Pancreas (tissue), 10 donors: ENCODE data around the gene POSTN. TPM values are rescaled to one million over a fixed set of nuclear protein-coding genes. Genes with fewer than 3 reads are reported as not detected.

ENCODE experiments used
- ATAC-seq, 4 donors: fragments of 200-7000 bp; cut with Tn5 transposase; one replicate each; pipeline versions ENCODE4 v1.8.0 to v1.9.1; 2020; ENCODE audit warnings: mild to moderate bottlenecking in 4 of 4, moderate library complexity in 4 of 4
- DNase-seq, 6 donors: peaks; one replicate each; pipeline ENCODE4 v3.0.0-alpha.2; 2020
- FAIRE-seq: peaks from 2 replicates; lab custom pipeline; 2012; peaks lifted over from hg19 to GRCh38; lab: Jason Lieb, UNC
- H3K27ac ChIP-seq, 4 donors: fragments of 200-600 bp; sonication (generic); 1 replicate in 3 of 4; 2 replicates in 1 of 4; pipeline versions ENCODE4 v1.5.0 to v1.8.0; 2020
- H3K27me3 ChIP-seq, 4 donors: fragments of 200-600 bp; one replicate each; pipeline ENCODE4 v1.8.0; 2021
- H3K36me3 ChIP-seq, 3 donors: fragments of 200-600 bp; sonication (generic) in 1 of 3; one replicate each; pipeline versions ENCODE4 v1.5.0 to v1.8.0; 2020 to 2021
- H3K4me1 ChIP-seq, 3 donors: fragments of 200-600 bp; one replicate each; pipeline ENCODE4 v1.8.0; 2021
- H3K4me3 ChIP-seq, 4 donors: fragments of 200-600 bp; sonication (generic) in 2 of 4; one replicate each; pipeline versions ENCODE4 v1.5.0 to v1.8.0; 2020 to 2021
- H3K9me3 ChIP-seq, 4 donors: fragments of 200-600 bp; one replicate each; pipeline ENCODE4 v1.8.0; 2021
- WGBS, 2 donors: extraction: QIAGEN DNeasy Blood & Tissue Kit; methylation state at CpG; one replicate each; pipeline ENCODE4 v1.1.7; 2013; 5-methylcytosine and 5-hydroxymethylcytosine counted together
- intact Hi-C, 3 donors: fragments of 100-400 bp; cut with DNase I; formaldehyde crosslinking; loops; one replicate each; pipeline versions ENCODE4 v1.11.1 to v1.14.2; 2022
- polyA plus RNA-seq, 2 donors: library from polyadenylated mRNA; stranded (reverse); fragments of 200-250 nt; gene quantifications; one replicate each; pipeline ENCODE4 v1.2.3, GENCODE V29; 2013
- total RNA-seq, 6 donors: library from RNA; stranded (reverse); fragmentation: NEBNext Ultra II Directional in 4 of 6; extraction: Animal tissue kit (Norgen Biotek cat#: 25700) in 4 of 6; gene quantifications; one replicate each; pipeline versions ENCODE4 v1.2.1 to v1.2.4, GENCODE V29; 2021 to 2023
- TF ChIP-seq, protein P1 (sequence below), 4 donors: fragments of 200-600 bp; sonication (generic) in 3 of 4; IDR thresholded peaks; one replicate each; pipeline versions ENCODE4 v1.5.0 to v1.8.0; 2021; ENCODE audit warnings: antibody characterized with exemption in 4 of 4
- donor health status: healthy with polysubstance abuse.
- donor health status: DM: no; HTN: no; CAD: no; lungs with moderate emphysema.
- donor health status: DM: no; HTN: no; CAD: no.
- donor health status: control.
- donor health status: control.
- donor health status: Bipolar disorder and iron deficiency.
- donor health status: DM: yes; HTN: yes; CAD: no.
- donor health status: DM: no; HTN: no; CAD: no.
- donor health status: DM: no; HTN: no; CAD: no.
- donor health status: DM: yes; HTN: yes; CAD: no.

Gene POSTN
- total and polyA plus RNA-seq, 8 donors = 0.24 to 41.6 (median 2.4) TPM

DNA sequence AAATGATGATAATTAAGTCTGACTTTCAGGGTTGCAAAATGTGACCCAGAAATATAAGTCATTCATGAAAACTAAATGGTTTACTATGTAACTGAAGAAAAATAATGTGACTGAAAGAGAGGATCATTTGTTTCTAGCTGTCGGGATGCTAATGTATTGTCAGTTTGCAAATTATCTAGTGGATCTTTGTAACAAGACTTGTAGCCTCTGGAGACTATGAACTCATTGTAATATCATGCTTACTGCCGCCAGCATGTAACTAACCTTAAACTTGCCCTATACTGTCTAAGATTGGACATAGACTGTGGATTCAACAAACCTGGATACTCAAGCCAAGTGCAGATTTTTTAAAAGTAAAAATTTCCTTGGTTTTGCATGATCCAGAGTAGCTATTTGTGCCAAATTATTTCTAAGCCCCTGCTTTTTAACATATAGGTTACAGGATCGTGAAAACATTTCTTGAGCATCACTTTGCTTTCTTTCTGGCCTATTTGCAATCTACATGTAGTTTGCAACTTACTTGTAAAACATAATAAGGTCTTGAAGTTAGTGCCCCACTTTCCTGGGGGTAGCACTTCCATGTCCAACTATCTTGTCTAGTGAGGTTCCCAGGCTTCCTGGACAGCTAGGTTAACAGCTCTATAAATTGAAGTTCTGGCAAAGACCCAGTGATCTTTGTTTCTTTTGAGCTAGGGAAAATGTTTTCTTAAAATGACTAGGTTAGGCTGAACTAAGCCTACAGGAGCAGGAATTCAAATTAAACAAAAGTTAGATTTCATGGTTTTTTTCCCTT, 3.3 kb upstream of the POSTN start:
- DNase-seq (no peak), FAIRE-seq (no peak), ATAC-seq (no peak)
- intact Hi-C loops = loop anchor here in 2 of 3 donors (10.0 kb wide), 2 partner anchors 497 to 527 kb away; partner anchors contain the start of gene CSNK1A1L (in 1 of the 2)
- Histone ChIP-seq H3K4me3 (no peak overlapping the region), H3K27me3 (no peaks in the 10 kb centered on the region), H3K9me3 (no peaks in the 10 kb centered on the region), H3K36me3 (no peaks in the 10 kb centered on the region), H3K4me1 (no peaks in the 10 kb centered on the region), H3K27ac (no peak overlapping the region)
- TF ChIP-seq, protein P1, sequence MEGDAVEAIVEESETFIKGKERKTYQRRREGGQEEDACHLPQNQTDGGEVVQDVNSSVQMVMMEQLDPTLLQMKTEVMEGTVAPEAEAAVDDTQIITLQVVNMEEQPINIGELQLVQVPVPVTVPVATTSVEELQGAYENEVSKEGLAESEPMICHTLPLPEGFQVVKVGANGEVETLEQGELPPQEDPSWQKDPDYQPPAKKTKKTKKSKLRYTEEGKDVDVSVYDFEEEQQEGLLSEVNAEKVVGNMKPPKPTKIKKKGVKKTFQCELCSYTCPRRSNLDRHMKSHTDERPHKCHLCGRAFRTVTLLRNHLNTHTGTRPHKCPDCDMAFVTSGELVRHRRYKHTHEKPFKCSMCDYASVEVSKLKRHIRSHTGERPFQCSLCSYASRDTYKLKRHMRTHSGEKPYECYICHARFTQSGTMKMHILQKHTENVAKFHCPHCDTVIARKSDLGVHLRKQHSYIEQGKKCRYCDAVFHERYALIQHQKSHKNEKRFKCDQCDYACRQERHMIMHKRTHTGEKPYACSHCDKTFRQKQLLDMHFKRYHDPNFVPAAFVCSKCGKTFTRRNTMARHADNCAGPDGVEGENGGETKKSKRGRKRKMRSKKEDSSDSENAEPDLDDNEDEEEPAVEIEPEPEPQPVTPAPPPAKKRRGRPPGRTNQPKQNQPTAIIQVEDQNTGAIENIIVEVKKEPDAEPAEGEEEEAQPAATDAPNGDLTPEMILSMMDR (IDR thresholded peaks at IDR 0.05) = no peak
- WGBS, 2 donors = 45 to 61% methylated on average over 3 of the region's 3 CpGs

DNA sequence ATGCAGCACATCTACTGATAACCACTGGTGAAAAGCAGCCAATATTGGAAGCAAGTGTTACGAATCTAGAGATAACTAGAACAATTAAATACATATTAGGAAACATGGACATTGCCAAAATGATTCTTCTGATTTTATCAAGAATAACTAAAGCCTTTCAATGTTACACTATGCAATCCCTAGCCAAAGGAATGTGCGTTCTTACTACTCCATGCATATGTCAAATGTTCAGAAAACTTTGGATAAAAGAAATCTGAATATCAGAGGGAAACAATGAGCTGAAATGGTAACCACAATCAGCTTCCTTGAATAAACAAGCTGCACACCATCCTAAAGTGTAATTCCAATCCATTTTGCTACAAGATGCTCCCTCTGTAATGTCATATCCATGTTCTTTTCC, 951 bp upstream of the POSTN start:
- Histone ChIP-seq H3K27ac (no peak overlapping the region), H3K4me1 (no peaks in the 10 kb centered on the region), H3K36me3 (no peaks in the 10 kb centered on the region), H3K27me3 (no peaks in the 10 kb centered on the region), H3K9me3 (no peaks in the 10 kb centered on the region), H3K4me3 (no peak overlapping the region)
- TF ChIP-seq, protein P1 (IDR thresholded peaks at IDR 0.05) = no peak
- intact Hi-C loops = no loop called here
- 45 to 50% methylated on average over 2 of the region's 2 CpGs for WGBS, 2 donors
- no peak for DNase-seq
- ATAC-seq = no peak
- no peak for FAIRE-seq

DNA sequence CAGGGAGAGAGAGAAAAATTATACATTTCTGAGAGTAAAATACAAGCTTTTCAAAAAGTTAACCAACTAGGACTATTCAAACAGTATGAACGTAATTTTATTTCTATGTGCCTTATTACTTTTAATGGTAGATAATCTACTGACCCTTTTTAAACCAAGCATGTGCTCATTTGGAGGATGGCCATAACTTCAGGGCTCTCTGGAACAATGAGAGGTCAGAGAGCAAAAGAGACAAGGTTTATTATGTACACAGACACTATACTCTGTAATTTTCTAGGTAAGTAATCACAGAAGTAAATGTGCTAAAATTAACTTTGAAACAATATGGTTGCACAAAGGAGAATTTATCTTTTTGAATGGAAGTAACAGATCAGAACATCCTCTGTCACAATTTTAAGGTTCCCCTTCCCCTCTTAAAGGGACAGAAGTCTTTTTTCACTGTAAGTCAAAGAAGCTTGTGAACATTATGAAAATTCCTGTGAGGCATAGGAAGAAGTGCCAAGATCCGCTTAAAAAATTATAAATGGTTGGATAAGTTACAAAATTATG, 1.0 kb downstream of the POSTN start:
- H3K9me3 ChIP-seq = no peaks in the 10 kb centered on the region
- no peaks in the 10 kb centered on the region for H3K36me3 ChIP-seq
- 44 to 59% methylated on average over 2 of the region's 2 CpGs for WGBS, 2 donors
- peaks cover 0 to 3% (median 0%) of the 10 kb centered on the region in 4 donors for H3K27me3 ChIP-seq
- H3K4me3 ChIP-seq = no peak overlapping the region
- FAIRE-seq (no peak), ATAC-seq (no peak), DNase-seq (no peak)
- intact Hi-C loops = no loop called here
- TF ChIP-seq, protein P1 (IDR thresholded peaks at IDR 0.05) = no peak
- no peak overlapping the region for H3K27ac ChIP-seq
- H3K4me1 ChIP-seq = no peaks in the 10 kb centered on the region

DNA sequence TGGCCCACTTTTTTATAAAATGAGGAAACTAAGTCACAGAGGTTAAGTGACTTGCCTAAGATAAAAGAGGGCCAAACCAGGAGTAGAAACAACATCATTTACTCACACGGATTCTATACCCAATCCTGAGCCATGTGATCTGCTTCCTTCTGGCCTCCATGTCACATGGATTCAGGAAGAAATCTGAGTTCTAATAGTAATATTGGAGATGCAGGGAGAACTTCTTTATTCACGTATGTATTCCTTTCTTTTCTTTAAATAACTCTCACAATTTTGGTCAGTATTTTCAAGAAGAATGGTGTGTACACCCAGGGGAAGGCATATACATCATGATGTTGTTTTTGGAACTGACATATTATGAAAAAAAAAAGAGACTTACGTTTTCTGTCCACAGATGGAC, 1.8 kb downstream of the POSTN start:
- H3K27me3 ChIP-seq = peaks cover 0 to 3% (median 0%) of the 10 kb centered on the region in 4 donors
- no peak for FAIRE-seq
- no peak overlapping the region for H3K27ac ChIP-seq
- H3K4me3 ChIP-seq = no peak overlapping the region
- no peak for DNase-seq
- no peaks in the 10 kb centered on the region for H3K9me3 ChIP-seq
- TF ChIP-seq, protein P1 (IDR thresholded peaks at IDR 0.05) = no peak
- no peaks in the 10 kb centered on the region for H3K36me3 ChIP-seq
- no peaks in the 10 kb centered on the region for H3K4me1 ChIP-seq
- ATAC-seq = no peak
- 38 to 52% methylated on average over 3 of the region's 3 CpGs for whole genome bisulfite sequencing, 2 donors
- intact Hi-C loops = no loop called here

DNA sequence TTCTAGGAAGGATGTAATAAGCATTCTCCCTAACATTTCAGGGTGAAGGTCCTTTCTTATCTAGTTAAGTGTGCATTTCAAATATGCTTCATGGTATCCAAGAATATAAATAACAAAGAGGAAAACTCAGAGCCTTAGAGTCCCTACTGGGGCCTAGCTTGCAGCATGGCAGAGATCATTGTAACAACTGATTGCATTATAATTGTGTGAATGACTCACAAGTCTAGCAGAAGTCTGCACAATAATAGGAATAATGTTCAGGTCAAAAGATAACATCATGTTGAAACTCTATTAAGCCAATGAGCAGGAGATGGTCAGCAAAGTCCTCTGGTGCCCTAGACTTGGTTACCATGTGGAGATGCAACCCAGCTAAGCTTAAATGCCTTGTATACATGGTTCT, 3.4 kb downstream of the POSTN start:
- no peak for ATAC-seq
- intact Hi-C loops = no loop called here
- Histone ChIP-seq H3K4me1 (no peaks in the 10 kb centered on the region), H3K36me3 (no peaks in the 10 kb centered on the region), H3K4me3 (no peak overlapping the region), H3K27ac (no peak overlapping the region), H3K27me3 (peaks cover 0 to 3% (median 0%) of the 10 kb centered on the region in 4 donors), H3K9me3 (no peaks in the 10 kb centered on the region)
- no peak for FAIRE-seq
- no peak for DNase-seq
- TF ChIP-seq, protein P1 (IDR thresholded peaks at IDR 0.05) = no peak
